Smooth muscle cell (in vitro differentiated cells): ENCODE data around the gene KRAS. TPM values are rescaled to one million over a fixed set of nuclear protein-coding genes. Genes with fewer than 3 reads are reported as not detected.

Source experiments
- DNase-seq: peaks from one replicate; lab custom pipeline; 2025; ENCODE audit not compliant: unreplicated experiment; lab: John Stamatoyannopoulos, UW
- H2AFZ ChIP-seq: fragments of 200-600 bp; sonication (generic); 2 replicates; pipeline ENCODE4 v1.6.0; 2016; ENCODE audit warnings: antibody characterized with exemption, low read depth, mild to moderate bottlenecking
- H3F3A ChIP-seq: fragments of 200-600 bp; sonication (generic); 2 replicates; pipeline ENCODE4 v1.6.0; 2017; ENCODE audit warnings: antibody characterized with exemption, low read depth
- H3K27ac ChIP-seq: fragments of 200-600 bp; sonication (generic); 2 replicates; pipeline ENCODE4 v1.5.1; 2016; ENCODE audit warnings: low read depth, mild to moderate bottlenecking
- H3K27me3 ChIP-seq: fragments of 200-600 bp; sonication (generic); 2 replicates; pipeline ENCODE4 v1.6.1; 2016; ENCODE audit warnings: low read depth, mild to moderate bottlenecking
- H3K36me3 ChIP-seq: fragments of 200-600 bp; sonication (generic); 2 replicates; pipeline ENCODE4 v1.5.1; 2016; ENCODE audit warnings: low read depth
- H3K4me1 ChIP-seq: fragments of 200-600 bp; sonication (generic); 2 replicates; pipeline ENCODE4 v1.5.1; 2016; ENCODE audit warnings: low read depth
- H3K4me2 ChIP-seq: fragments of 200-600 bp; sonication (generic); 2 replicates; pipeline ENCODE4 v1.6.0; 2016; ENCODE audit warnings: mild to moderate bottlenecking
- H3K4me3 ChIP-seq: fragments of 200-600 bp; sonication (generic); 2 replicates; pipeline ENCODE4 v1.5.1; 2016; ENCODE audit warnings: mild to moderate bottlenecking
- H3K79me2 ChIP-seq: fragments of 200-600 bp; sonication (generic); 2 replicates; pipeline ENCODE4 v1.6.0; 2016; ENCODE audit warnings: low read depth, mild to moderate bottlenecking
- H3K9ac ChIP-seq: fragments of 200-600 bp; sonication (generic); 2 replicates; pipeline ENCODE4 v1.6.0; 2016; ENCODE audit warnings: low read depth
- H3K9me3 ChIP-seq: fragments of 200-600 bp; sonication (generic); replicated peaks from 2 replicates; pipeline ENCODE4 v1.5.1; 2016; ENCODE audit warnings: low read depth
- H4K20me1 ChIP-seq: fragments of 200-600 bp; sonication (generic); 2 replicates; pipeline ENCODE4 v1.6.0; 2016; ENCODE audit warnings: low read depth
- WGBS: methylation state at CpG from one replicate; pipeline ENCODE4 v1.1.7; 2016; ENCODE audit warnings: low lambda C conversion rate; 5-methylcytosine and 5-hydroxymethylcytosine counted together
- polyA plus RNA-seq: library from polyadenylated mRNA; unstranded; fragments of >200 nt; fragmentation: Nextera tagmentation; extraction: Ambion mirVana; gene quantifications from 2 replicates; pipeline ENCODE4 v1.2.1, GENCODE V29; 2016
- total RNA-seq: library from RNA; depleted of rRNA; stranded (reverse); fragments of >200 nt; gene quantifications from 2 replicates; pipeline ENCODE4 v1.2.3, GENCODE V29; 2014
- TF ChIP-seq, protein P1 (sequence below): fragments of 200-600 bp; sonication (generic); IDR thresholded peaks from 2 replicates; pipeline ENCODE4 v1.5.1; 2017; ENCODE audit warnings: borderline replicate concordance, mild to moderate bottlenecking, antibody characterized with exemption; ENCODE audit not compliant: insufficient read depth, poor library complexity, severe bottlenecking

KRAS gene
- total RNA-seq (16.2 and 17.1 TPM in 2 replicates), polyA plus RNA-seq (15.5 and 37.0 TPM in 2 replicates)

DNA sequence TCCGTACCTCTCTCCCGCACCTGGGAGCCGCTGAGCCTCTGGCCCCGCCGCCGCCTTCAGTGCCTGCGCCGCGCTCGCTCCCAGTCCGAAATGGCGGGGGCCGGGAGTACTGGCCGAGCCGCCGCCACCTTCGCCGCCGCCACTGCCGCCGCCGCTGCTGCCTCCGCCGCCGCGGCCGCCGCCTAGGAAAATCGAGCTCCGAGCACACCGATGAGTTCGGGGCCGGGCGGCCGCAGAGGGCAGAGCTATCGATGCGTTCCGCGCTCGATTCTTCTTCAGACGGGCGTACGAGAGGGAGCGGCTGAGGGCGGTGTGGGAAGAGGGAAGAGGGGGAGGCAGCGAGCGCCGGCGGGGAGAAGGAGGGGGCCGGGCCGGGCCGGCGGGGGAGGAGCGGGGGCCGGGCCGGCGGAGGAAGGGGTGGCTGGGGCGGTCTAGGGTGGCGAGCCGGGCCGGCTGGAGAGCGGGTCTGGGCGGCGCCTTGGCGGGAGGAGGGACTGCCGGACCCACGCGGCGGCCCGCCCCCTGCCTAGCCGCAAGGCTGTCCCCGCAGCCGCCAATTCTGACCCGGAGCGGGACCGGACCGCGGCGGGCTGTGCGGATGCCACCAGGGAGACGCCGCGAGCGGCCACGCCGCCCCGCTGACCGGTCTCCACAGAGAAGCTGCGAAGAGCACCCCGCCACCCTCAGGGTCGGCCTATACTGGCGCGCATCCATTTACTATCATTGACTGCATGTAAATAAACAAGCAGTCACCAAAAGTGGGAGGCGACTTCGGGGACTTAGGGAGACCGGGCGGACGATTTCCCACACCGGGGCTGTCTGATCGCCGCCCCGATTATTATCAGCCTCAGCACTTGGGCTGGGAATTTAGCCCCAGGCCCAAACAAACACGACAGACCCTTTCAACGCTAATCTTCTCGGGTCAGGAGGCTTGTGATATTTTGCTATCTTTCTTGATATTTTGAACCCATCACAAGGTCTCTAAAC is at the start of gene KRAS:
TSS of gene KRAS (minus strand) at position 186 of the 987 bp plus-strand sequence.
- Histone ChIP-seq H3K4me3 (peak within 1 kb of the TSS; percentile 89), H3K4me2 (peak within 1 kb of the TSS; percentile 93), H3F3A (peaks cover 24% of the 10 kb centered on the region), H3K27me3 (no peaks in the 10 kb centered on the region), H3K36me3 (no peaks in the 10 kb centered on the region), H4K20me1 (peaks cover 34% of the 10 kb centered on the region), H3K9me3 (no peaks in the 10 kb centered on the region), H3K4me1 (peaks cover 6% of the 10 kb centered on the region), H3K79me2 (peaks cover 43% of the 10 kb centered on the region), H3K27ac (peak within 1 kb of the TSS; percentile 71), H2AFZ (peak within 1 kb of the TSS; percentile 67), H3K9ac (peak within 1 kb of the TSS; percentile 87)
- TF ChIP-seq, protein P1, sequence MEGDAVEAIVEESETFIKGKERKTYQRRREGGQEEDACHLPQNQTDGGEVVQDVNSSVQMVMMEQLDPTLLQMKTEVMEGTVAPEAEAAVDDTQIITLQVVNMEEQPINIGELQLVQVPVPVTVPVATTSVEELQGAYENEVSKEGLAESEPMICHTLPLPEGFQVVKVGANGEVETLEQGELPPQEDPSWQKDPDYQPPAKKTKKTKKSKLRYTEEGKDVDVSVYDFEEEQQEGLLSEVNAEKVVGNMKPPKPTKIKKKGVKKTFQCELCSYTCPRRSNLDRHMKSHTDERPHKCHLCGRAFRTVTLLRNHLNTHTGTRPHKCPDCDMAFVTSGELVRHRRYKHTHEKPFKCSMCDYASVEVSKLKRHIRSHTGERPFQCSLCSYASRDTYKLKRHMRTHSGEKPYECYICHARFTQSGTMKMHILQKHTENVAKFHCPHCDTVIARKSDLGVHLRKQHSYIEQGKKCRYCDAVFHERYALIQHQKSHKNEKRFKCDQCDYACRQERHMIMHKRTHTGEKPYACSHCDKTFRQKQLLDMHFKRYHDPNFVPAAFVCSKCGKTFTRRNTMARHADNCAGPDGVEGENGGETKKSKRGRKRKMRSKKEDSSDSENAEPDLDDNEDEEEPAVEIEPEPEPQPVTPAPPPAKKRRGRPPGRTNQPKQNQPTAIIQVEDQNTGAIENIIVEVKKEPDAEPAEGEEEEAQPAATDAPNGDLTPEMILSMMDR, result no peak
- WGBS, result 2% methylated on average over 78 of the region's 105 CpGs
- DNase-seq, result peak; percentile 85

DNA sequence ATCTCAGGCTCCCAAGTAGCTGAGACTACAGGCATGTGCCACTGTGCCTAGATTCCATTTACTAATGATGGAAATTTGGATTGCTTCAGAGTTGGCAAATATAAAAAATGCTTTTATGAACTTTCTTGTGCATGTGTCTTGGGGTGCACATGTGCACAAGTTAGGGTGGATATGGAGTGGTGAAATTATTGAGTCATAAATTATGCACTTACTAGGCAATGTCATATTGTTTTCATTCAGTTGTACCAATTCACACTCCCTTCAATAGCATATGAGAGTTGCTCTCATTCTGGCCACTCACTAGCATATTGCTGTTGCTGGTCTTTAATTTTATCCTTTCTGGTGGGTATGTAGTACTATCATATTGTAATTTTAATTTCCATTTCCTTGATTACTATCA is 45.7 kb upstream of the KRAS start:
- TF ChIP-seq, protein P1, result no peak
- no peak for DNase-seq
- no peak overlapping the region for H3K4me2 ChIP-seq
- H3K4me3 ChIP-seq, result no peak overlapping the region
- no peak overlapping the region for H3K9ac ChIP-seq
- H3K27me3 ChIP-seq, result no peaks in the 10 kb centered on the region
- H3K27ac ChIP-seq, result no peak overlapping the region
- no peaks in the 10 kb centered on the region for H3K79me2 ChIP-seq
- no peak overlapping the region for H2AFZ ChIP-seq
- no peaks in the 10 kb centered on the region for H3K36me3 ChIP-seq
- no peaks in the 10 kb centered on the region for H3K9me3 ChIP-seq
- no peaks in the 10 kb centered on the region for H3K4me1 ChIP-seq
- H3F3A ChIP-seq, result no peaks in the 10 kb centered on the region
- no peaks in the 10 kb centered on the region for H4K20me1 ChIP-seq

DNA sequence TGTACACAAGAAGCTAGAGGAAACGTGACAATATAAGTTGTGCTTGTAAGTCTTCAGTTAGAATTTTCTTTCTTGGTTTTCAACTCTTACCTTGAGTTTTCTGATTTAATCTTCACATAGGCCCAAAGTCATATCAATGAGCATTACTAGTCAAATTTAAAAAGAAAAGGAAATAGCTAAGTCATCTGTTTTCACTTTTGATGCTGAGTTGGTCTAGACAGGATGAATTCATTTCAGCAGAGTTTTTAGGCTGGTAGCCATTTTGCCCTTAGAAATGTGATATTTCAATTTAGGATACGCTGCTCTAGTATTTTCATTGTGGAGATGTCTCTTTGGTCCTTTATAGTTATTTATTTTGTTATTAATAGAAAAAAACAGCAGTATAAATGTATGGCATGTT is 44.6 kb upstream of the KRAS start:
- no peaks in the 10 kb centered on the region for H3K79me2 ChIP-seq
- H3K9ac ChIP-seq, result no peak overlapping the region
- no peak overlapping the region for H3K4me2 ChIP-seq
- no peak overlapping the region for H3K27ac ChIP-seq
- H2AFZ ChIP-seq, result no peak overlapping the region
- no peaks in the 10 kb centered on the region for H3K36me3 ChIP-seq
- DNase-seq, result no peak
- WGBS, result 97% methylated on average over 2 of the region's 2 CpGs
- H3F3A ChIP-seq, result no peaks in the 10 kb centered on the region
- H3K9me3 ChIP-seq, result no peaks in the 10 kb centered on the region
- TF ChIP-seq, protein P1, result no peak
- no peak overlapping the region for H3K4me3 ChIP-seq
- H3K4me1 ChIP-seq, result no peaks in the 10 kb centered on the region
- no peaks in the 10 kb centered on the region for H3K27me3 ChIP-seq
- no peaks in the 10 kb centered on the region for H4K20me1 ChIP-seq
